Natural killer cell (primary cell): ENCODE results near the gene PRKAG2. TPM values are rescaled to one million over a fixed set of nuclear protein-coding genes. Genes with fewer than 3 reads are reported as not detected.

Source experiments
- ATAC-seq, 3 donors: fragments of 150-1000 bp in 2 of 3; fragments of 200-7000 bp in 1 of 3; cut with Tn5 transposase; 1 replicate in 1 of 3; 2 replicates in 2 of 3; pipeline ENCODE4 v1.10.0; 2021; ENCODE audit warnings: mild to moderate bottlenecking in 2 of 3, moderate library complexity in 2 of 3
- DNase-seq, 2 donors: peaks; one replicate each; pipeline versions ENCODE4 v3.0.0 to v3.0.0-alpha.2; 2013 to 2021; ENCODE audit warnings: mixed read lengths in 1 of 2
- H3K27ac ChIP-seq: one replicate; pipeline ENCODE4 v1.5.1; 2013; ENCODE audit warnings: mild to moderate bottlenecking, low read length
- H3K27me3 ChIP-seq: one replicate; pipeline ENCODE4 v1.6.1; 2013; ENCODE audit warnings: low read length; ENCODE audit not compliant: control insufficient read depth, insufficient read depth
- H3K36me3 ChIP-seq: one replicate; pipeline ENCODE4 v1.6.1; 2013; ENCODE audit warnings: low read length; ENCODE audit not compliant: control insufficient read depth, insufficient read depth
- H3K4me1 ChIP-seq: one replicate; pipeline ENCODE4 v1.6.1; 2013; ENCODE audit warnings: low read length; ENCODE audit not compliant: control insufficient read depth, insufficient read depth
- H3K4me3 ChIP-seq: one replicate; pipeline ENCODE4 v1.5.1; 2013; ENCODE audit warnings: low read length
- H3K9me3 ChIP-seq: one replicate; pipeline ENCODE4 v1.6.1; 2013; ENCODE audit warnings: low read length; ENCODE audit not compliant: control insufficient read depth, insufficient read depth
- H3K27ac Mint-ChIP-seq, 2 donors: one replicate each; pipeline ENCODE4 v1.8.0; 2022; ENCODE audit warnings: mild to moderate bottlenecking in 2 of 2, mixed read lengths in 2 of 2, moderate library complexity in 1 of 2
- H3K27me3 Mint-ChIP-seq, 2 donors: one replicate each; pipeline ENCODE4 v1.8.0; 2022; ENCODE audit warnings: low read depth in 2 of 2, mixed read lengths in 2 of 2
- H3K36me3 Mint-ChIP-seq: one replicate; pipeline ENCODE4 v1.8.0; 2022; ENCODE audit warnings: mixed read lengths
- H3K4me1 Mint-ChIP-seq, 2 donors: one replicate each; pipeline ENCODE4 v1.8.0; 2022; ENCODE audit warnings: mixed read lengths in 2 of 2
- H3K4me3 Mint-ChIP-seq: one replicate; pipeline ENCODE4 v1.8.0; 2022; ENCODE audit warnings: mild to moderate bottlenecking, moderate library complexity, mixed read lengths
- H3K9me3 Mint-ChIP-seq, 2 donors: one replicate each; pipeline ENCODE4 v1.8.0; 2022; ENCODE audit warnings: mixed read lengths in 2 of 2
- WGBS: methylation state at CpG from one replicate; pipeline ENCODE4 v1.1.7; 2013; ENCODE audit warnings: missing lambda C conversion rate; ENCODE audit not compliant: insufficient coverage; 5-methylcytosine and 5-hydroxymethylcytosine counted together
- intact Hi-C: fragments of 100-400 bp; cut with micrococcal nuclease; formaldehyde crosslinking; loops from one replicate; pipeline ENCODE4 v1.14.2; 2022
- total RNA-seq, 4 donors: library from RNA; stranded (reverse); fragments of 120-200 nt in 1 of 4; gene quantifications; one replicate each; pipeline versions ENCODE4 v1.2.3 to v1.2.4, GENCODE V29; 2013 to 2022
- TF ChIP-seq, protein P1 (sequence below): fragments of 200-600 bp; IDR thresholded peaks from one replicate; pipeline ENCODE4 v1.8.0; 2022; ENCODE audit warnings: antibody characterized with exemption

Gene PRKAG2
- total RNA-seq, 3 donors from 2014 or later (not counting 1 experiment from before 2014, with no cell fraction given) = 42.6 to 66.5 (median 64.4) TPM

DNA sequence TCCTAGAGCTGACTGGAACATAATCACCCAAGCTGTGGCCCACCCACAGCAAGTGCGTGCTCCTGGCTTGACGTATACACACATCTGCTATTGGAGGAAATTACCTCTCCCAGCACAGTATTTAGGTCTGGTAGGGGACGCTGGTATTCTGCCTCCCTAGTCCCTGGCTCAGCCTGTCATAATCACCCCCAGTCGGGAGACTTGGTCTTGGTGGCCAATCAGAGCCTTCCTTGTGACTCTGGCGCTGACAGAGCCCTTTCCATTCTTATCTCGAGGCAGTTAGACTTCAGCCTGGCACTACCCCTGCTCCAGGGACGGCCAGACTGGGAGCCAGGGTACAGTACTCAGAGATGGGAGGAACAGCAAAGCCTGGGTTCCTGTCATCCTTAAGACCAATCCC is 14.3 kb upstream of the PRKAG2 start:
- no peaks in the 10 kb centered on the region for H3K27me3 ChIP-seq
- ATAC-seq (no peak), DNase-seq (no peak)
- H3K9me3 ChIP-seq = no peaks in the 10 kb centered on the region
- H3K4me1 ChIP-seq = no peaks in the 10 kb centered on the region
- Mint-ChIP-seq H3K4me1 (no peaks in the 10 kb centered on the region), H3K9me3 (no peaks in the 10 kb centered on the region), H3K27me3 (peaks cover 21 to 38% of the 10 kb centered on the region in 2 donors), H3K27ac (no peak overlapping the region), H3K36me3 (no peaks in the 10 kb centered on the region), H3K4me3 (no peak overlapping the region)
- WGBS = 91% methylated on average over 7 of the region's 7 CpGs
- no peak overlapping the region for H3K4me3 ChIP-seq
- no peaks in the 10 kb centered on the region for H3K36me3 ChIP-seq
- H3K27ac ChIP-seq = no peak overlapping the region
- TF ChIP-seq, protein P1, sequence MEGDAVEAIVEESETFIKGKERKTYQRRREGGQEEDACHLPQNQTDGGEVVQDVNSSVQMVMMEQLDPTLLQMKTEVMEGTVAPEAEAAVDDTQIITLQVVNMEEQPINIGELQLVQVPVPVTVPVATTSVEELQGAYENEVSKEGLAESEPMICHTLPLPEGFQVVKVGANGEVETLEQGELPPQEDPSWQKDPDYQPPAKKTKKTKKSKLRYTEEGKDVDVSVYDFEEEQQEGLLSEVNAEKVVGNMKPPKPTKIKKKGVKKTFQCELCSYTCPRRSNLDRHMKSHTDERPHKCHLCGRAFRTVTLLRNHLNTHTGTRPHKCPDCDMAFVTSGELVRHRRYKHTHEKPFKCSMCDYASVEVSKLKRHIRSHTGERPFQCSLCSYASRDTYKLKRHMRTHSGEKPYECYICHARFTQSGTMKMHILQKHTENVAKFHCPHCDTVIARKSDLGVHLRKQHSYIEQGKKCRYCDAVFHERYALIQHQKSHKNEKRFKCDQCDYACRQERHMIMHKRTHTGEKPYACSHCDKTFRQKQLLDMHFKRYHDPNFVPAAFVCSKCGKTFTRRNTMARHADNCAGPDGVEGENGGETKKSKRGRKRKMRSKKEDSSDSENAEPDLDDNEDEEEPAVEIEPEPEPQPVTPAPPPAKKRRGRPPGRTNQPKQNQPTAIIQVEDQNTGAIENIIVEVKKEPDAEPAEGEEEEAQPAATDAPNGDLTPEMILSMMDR = no peak
- intact Hi-C loops = no loop called here

DNA sequence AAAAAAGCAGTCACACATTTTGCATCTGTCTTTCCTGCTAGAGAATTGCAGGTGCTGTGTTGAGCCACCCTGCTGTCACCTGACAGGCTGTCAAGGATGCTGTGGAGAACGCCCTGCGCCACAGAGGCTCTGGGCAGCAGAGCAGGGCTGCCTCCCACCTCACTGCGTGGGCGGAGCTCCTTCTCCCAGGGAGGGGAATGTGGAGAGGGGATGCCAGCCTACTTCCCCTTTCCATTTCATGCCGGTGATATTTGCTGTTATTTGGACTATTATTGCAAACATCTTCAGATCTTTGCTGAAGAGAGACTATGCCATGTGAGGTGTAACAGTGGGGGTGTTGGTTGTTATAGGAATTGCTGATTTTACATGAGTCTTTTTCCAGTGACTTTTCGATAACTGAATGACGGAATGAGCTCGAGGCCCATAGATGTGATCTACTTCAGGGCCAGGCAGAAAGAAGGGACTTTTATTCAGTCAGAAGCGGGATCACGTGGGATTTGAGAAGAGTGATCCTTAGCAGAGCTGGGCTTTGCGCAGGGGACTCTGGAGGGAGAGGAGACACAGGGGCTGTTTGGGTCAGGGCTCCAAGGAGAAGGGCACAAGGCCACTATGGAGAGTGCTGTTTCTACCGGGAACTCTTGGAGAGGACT is 13.6 kb upstream of the PRKAG2 start:
- H3K4me3 Mint-ChIP-seq = no peak overlapping the region
- intact Hi-C loops = no loop called here
- no peaks in the 10 kb centered on the region for H3K27me3 ChIP-seq
- H3K4me3 ChIP-seq = no peak overlapping the region
- H3K9me3 Mint-ChIP-seq = no peaks in the 10 kb centered on the region
- H3K36me3 Mint-ChIP-seq = no peaks in the 10 kb centered on the region
- DNase-seq (no peak), ATAC-seq (no peak)
- TF ChIP-seq, protein P1 = no peak
- no peaks in the 10 kb centered on the region for H3K36me3 ChIP-seq
- WGBS = 54% methylated on average over 12 of the region's 12 CpGs
- H3K4me1 Mint-ChIP-seq = no peaks in the 10 kb centered on the region
- H3K4me1 ChIP-seq = no peaks in the 10 kb centered on the region
- peaks cover 27 to 40% of the 10 kb centered on the region in 2 donors for H3K27me3 Mint-ChIP-seq
- H3K27ac Mint-ChIP-seq = no peak overlapping the region
- H3K27ac ChIP-seq = no peak overlapping the region
- H3K9me3 ChIP-seq = no peaks in the 10 kb centered on the region

DNA sequence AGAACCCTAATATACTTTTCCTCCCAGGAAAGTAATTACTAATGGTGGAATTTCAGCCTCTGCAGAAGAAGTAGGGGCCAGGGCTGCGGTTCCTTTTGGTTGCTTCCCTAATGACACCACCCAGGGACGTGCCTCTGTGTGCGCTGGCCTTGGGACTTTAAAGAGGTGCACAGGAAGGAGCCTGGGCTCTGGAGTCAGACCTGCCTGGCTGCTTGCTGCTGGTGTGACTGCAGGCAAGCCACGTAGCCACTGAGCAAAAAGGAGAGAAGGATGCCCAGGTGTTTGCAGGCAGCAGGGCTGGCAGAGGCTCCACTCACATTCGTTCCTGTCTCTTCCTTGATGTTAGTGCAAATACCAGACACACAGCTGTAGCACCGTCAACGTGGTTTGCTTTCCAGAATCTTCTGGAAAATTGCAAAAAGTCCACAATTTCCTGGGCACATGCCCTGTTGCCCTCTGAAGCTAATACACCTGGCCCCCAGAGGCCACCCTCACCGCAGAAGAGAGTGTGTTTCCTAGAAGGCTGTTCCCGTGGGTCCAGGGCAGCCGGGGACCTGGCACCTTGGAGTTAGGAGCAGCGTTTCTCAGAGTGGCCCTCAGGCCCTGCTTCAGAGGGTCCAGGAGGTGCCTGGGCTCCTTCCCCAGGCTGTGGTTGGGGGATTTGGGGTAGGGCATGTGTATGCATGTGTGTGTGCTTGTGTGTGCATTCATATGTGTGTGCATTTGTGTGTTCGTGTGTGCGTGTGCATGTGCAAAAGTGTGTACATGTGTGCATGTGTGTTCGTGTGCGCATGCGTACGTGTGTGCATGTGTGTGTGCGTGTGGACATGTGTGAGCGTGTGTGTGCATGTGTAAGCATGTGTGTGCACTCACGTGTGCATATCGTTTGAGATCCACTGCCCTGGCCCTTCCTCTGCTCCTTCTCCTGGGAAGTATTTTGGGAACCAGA is 12.8 kb upstream of the PRKAG2 start:
- Histone ChIP-seq H3K9me3 (no peaks in the 10 kb centered on the region), H3K27me3 (no peaks in the 10 kb centered on the region), H3K4me1 (no peaks in the 10 kb centered on the region), H3K27ac (no peak overlapping the region), H3K36me3 (no peaks in the 10 kb centered on the region), H3K4me3 (no peak overlapping the region)
- no peak for ATAC-seq
- Mint-ChIP-seq H3K27ac (no peak overlapping the region), H3K36me3 (no peaks in the 10 kb centered on the region), H3K9me3 (no peaks in the 10 kb centered on the region), H3K4me3 (no peak overlapping the region), H3K4me1 (no peaks in the 10 kb centered on the region), H3K27me3 (peaks cover 30 to 45% of the 10 kb centered on the region in 2 donors)
- TF ChIP-seq, protein P1 = no peak
- intact Hi-C loops = no loop called here
- no peak for DNase-seq
- 80% methylated on average over 21 of the region's 21 CpGs for WGBS
